ENCODE measurements around the gene NTRK3.

DNA sequence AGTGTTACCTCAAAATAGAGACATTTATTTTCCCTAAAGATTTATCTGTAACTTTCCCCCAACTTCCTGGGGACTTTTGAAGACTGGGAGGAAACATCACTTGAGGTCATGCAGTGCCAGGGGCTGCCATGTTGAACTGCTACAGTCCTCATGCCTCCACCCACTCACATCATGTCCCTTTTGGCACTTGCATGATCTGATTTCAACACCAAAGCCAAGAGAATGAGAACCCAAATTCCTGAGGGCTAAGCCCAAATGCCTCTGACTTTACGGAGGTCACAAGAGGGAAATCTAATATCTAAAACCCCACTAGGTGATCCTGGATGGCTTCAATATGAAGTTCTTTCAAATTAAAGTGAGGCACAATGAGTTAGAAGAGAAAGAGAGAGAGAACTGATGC, 213.1 kb downstream of the NTRK3 start:
- TF ChIP-seq GATA3 (IDR thresholded peaks at IDR 0.05; ENCODE audit: low read depth, low read length) = no peak
- TF ChIP-seq GATA2 (IDR thresholded peaks at IDR 0.05; ENCODE audit: low read depth, low read length) = no peak

All from SH-SY5Y (cell line).